ENCODE data around the gene BCAN.

Gene BCAN

GRCh38 chr1:156671804-156672203, 29.9 kb downstream of the BCAN start:
- TF ChIP-seq TAF1 (IDR thresholded peaks at IDR 0.05; ENCODE audit: borderline replicate concordance, insufficient read depth, low read length) (no peak), FOXP2 (optimal IDR thresholded peaks at IDR 0.05; ENCODE audit: borderline replicate concordance, extremely low read depth, extremely low read length, insufficient read depth) (no peak), REST (IDR thresholded peaks at IDR 0.05; ENCODE audit: insufficient read depth in 1 of 2, low read depth in 2 of 2, low read length in 2 of 2) (no peak), POLR2AphosphoS5 (IDR thresholded peaks at IDR 0.05; ENCODE audit: low read depth, low read length) (no peak), SIN3A (IDR thresholded peaks at IDR 0.05; ENCODE audit: borderline replicate concordance, insufficient read depth, low read length) (no peak)

GRCh38 chr1:156673387-156674121, 31.6 kb downstream of the BCAN start:
- TF ChIP-seq TAF1 (IDR thresholded peaks at IDR 0.05; ENCODE audit: borderline replicate concordance, insufficient read depth, low read length) (no peak), POLR2AphosphoS5 (IDR thresholded peaks at IDR 0.05; ENCODE audit: low read depth, low read length) (peak; percentile 20; the same call in 1 of the 2 replicates)

GRCh38 chr1:156675210-156676113, 33.5 kb downstream of the BCAN start:
- TF ChIP-seq TAF1 (IDR thresholded peaks at IDR 0.05; ENCODE audit: borderline replicate concordance, insufficient read depth, low read length): peak; percentile 49; the same call in 1 of the 2 replicates
- TF ChIP-seq FOXP2 (optimal IDR thresholded peaks at IDR 0.05; ENCODE audit: borderline replicate concordance, extremely low read depth, extremely low read length, insufficient read depth): no peak
- 0 out of 2 replicates have a peak, but pooled peaks have one; percentile 22 for TF ChIP-seq SIN3A (IDR thresholded peaks at IDR 0.05; ENCODE audit: borderline replicate concordance, insufficient read depth, low read length)
- 0 out of 2 replicates have a peak, but pooled peaks have one; percentile 38 for TF ChIP-seq POLR2AphosphoS5 (IDR thresholded peaks at IDR 0.05; ENCODE audit: low read depth, low read length)

GRCh38 chr1:156676114-156676819, 34.4 kb downstream of the BCAN start:
- TF ChIP-seq TAF1 (IDR thresholded peaks at IDR 0.05; ENCODE audit: borderline replicate concordance, insufficient read depth, low read length): no peak
- no peak for TF ChIP-seq FOXP2 (optimal IDR thresholded peaks at IDR 0.05; ENCODE audit: borderline replicate concordance, extremely low read depth, extremely low read length, insufficient read depth)
- no peak for TF ChIP-seq SIN3A (IDR thresholded peaks at IDR 0.05; ENCODE audit: borderline replicate concordance, insufficient read depth, low read length)

- no peak for TF ChIP-seq FOXP2 (optimal IDR thresholded peaks at IDR 0.05; ENCODE audit: borderline replicate concordance, extremely low read depth, extremely low read length, insufficient read depth)
- TF ChIP-seq REST (IDR thresholded peaks at IDR 0.05; ENCODE audit: insufficient read depth in 1 of 2, low read depth in 2 of 2, low read length in 2 of 2): 0 out of 4 replicates have a peak, but pooled peaks of 1 of the 2 experiments have one; percentile 18
- TF ChIP-seq POLR2AphosphoS5 (IDR thresholded peaks at IDR 0.05; ENCODE audit: low read depth, low read length): peak; percentile 85
- TF ChIP-seq SIN3A (IDR thresholded peaks at IDR 0.05; ENCODE audit: borderline replicate concordance, insufficient read depth, low read length): no peak
- 0 out of 2 replicates have a peak, but pooled peaks have one; percentile 45 for TF ChIP-seq TAF1 (IDR thresholded peaks at IDR 0.05; ENCODE audit: borderline replicate concordance, insufficient read depth, low read length)
Measured at GRCh38 chr1:156676820-156677615, 35.1 kb downstream of the BCAN start, which contains the start of gene NES. Gene NES, minus strand, starts transcription at chr1:156677407. Its CDS starts 143 bp downstream, at chr1:156677264.
